SK-N-SH (cell line): ENCODE measurements around the gene DLG1. TPM values are rescaled to one million over a fixed set of nuclear protein-coding genes. Genes with fewer than 3 reads are reported as not detected.

Source experiments
- CTCF ChIA-PET: fragments of 300-600, 350-600 bp; formaldehyde crosslinking; extraction: SDS; loops from one replicate; lab custom pipeline; 2021; lab: Yijun Ruan, JAX
- POLR2A ChIA-PET: fragments of 350-600 bp; sonication (Branson Sonifier 250); formaldehyde crosslinking; extraction: SDS; loops from one replicate; lab custom pipeline; 2020; ENCODE audit warnings: antibody characterized with exemption, inconsistent platforms; lab: Yijun Ruan, JAX
- DNase-seq: peaks from one replicate; pipeline ENCODE4 v3.0.0; 2012
- H2AFZ ChIP-seq: fragments of 200-600 bp; sonication (generic); 2 replicates; pipeline ENCODE4 v1.8.1; 2016; ENCODE audit warnings: antibody characterized with exemption, mild to moderate bottlenecking, low read depth
- H3F3A ChIP-seq: fragments of 200-600 bp; sonication (generic); replicated peaks from 2 replicates; pipeline ENCODE3; 2016; ENCODE audit warnings: antibody characterized with exemption, mild to moderate bottlenecking; ENCODE audit not compliant: insufficient read depth
- H3K27ac ChIP-seq, 2 experiments: fragments of 200-500 bp in 1 of 2; fragments of 200-600 bp in 1 of 2; sonication (Bioruptor generic) in 1 of 2; sonication (generic), shearing (Covaris generic) in 1 of 2; 2 replicates each; pipeline versions ENCODE4 v1.5.1 to v1.6.1; 2014 to 2016; ENCODE audit warnings: low read depth in 2 of 2, inconsistent platforms in 1 of 2, low read length in 1 of 2, mild to moderate bottlenecking in 1 of 2, mixed read lengths in 1 of 2
- H3K27me3 ChIP-seq: fragments of 200-600 bp; sonication (generic), shearing (Covaris generic); 2 replicates; pipeline ENCODE4 v1.6.1; 2016; ENCODE audit warnings: mixed run types; ENCODE audit not compliant: insufficient read depth
- H3K36me3 ChIP-seq, 2 experiments: fragments of 200-500 bp in 1 of 2; fragments of 200-600 bp in 1 of 2; sonication (Bioruptor generic) in 1 of 2; sonication (generic) in 1 of 2; replicated peaks in 1 of 2; 2 replicates each; pipeline versions ENCODE3 to v1.5.1; 2014 to 2016; ENCODE audit warnings: low read length in 1 of 2, mild to moderate bottlenecking in 1 of 2; ENCODE audit not compliant: insufficient read depth in 2 of 2, control insufficient read depth in 1 of 2
- H3K4me1 ChIP-seq, 2 experiments: fragments of 200-500 bp in 1 of 2; fragments of 200-600 bp in 1 of 2; sonication (Bioruptor generic) in 1 of 2; sonication (generic), shearing (Covaris generic) in 1 of 2; 2 replicates each; pipeline versions ENCODE4 v1.5.1 to v1.6.1; 2014 to 2016; ENCODE audit warnings: low read depth in 1 of 2, low read length in 1 of 2, mixed run types in 1 of 2; ENCODE audit not compliant: insufficient read depth in 2 of 2, control insufficient read depth in 1 of 2
- H3K4me2 ChIP-seq: fragments of 200-600 bp; sonication (generic), shearing (Covaris generic); 2 replicates; pipeline ENCODE4 v1.6.1; 2017; ENCODE audit warnings: mixed run types
- H3K4me3 ChIP-seq, 2 experiments: fragments of 200-500 bp in 1 of 2; fragments of 200-600 bp in 1 of 2; sonication (Bioruptor generic) in 1 of 2; sonication (generic), shearing (Covaris generic) in 1 of 2; 2 replicates each; pipeline versions ENCODE4 v1.5.1 to v1.8.1; 2014 to 2016; ENCODE audit warnings: low read depth in 2 of 2, inconsistent platforms in 1 of 2, low read length in 1 of 2, mild to moderate bottlenecking in 1 of 2, mixed read lengths in 1 of 2, moderate library complexity in 1 of 2
- H3K79me2 ChIP-seq: fragments of 200-600 bp; sonication (generic); 2 replicates; pipeline ENCODE4 v1.8.1; 2017; ENCODE audit warnings: mild to moderate bottlenecking; ENCODE audit not compliant: insufficient read depth
- H3K9ac ChIP-seq: fragments of 200-600 bp; sonication (generic); 2 replicates; pipeline ENCODE4 v1.6.1; 2017; ENCODE audit warnings: mixed run types
- H3K9me2 ChIP-seq: fragments of 200-600 bp; sonication (generic); 2 replicates; pipeline ENCODE4 v1.6.1; 2017; ENCODE audit warnings: mixed run types
- H3K9me3 ChIP-seq: fragments of 200-600 bp; sonication (generic); 2 replicates; pipeline ENCODE4 v1.6.1; 2017; ENCODE audit warnings: mixed run types, mild to moderate bottlenecking, moderate library complexity
- H4K20me1 ChIP-seq: fragments of 200-600 bp; sonication (generic); 2 replicates; pipeline ENCODE4 v1.6.1; 2017; ENCODE audit warnings: mild to moderate bottlenecking, mixed run types; ENCODE audit not compliant: insufficient read depth
- ELF1 ChIP-seq: IDR thresholded peaks from 2 replicates; pipeline ENCODE4 v1.4.0; 2012
- GABPA ChIP-seq: IDR thresholded peaks from 2 replicates; pipeline ENCODE4 v1.4.0; 2012; ENCODE audit warnings: low read depth, mild to moderate bottlenecking
- IRF3 ChIP-seq: fragments of 150-350 bp; IDR thresholded peaks from 2 replicates; pipeline ENCODE4 v1.6.1; 2016; ENCODE audit warnings: mild to moderate bottlenecking, low read depth, low read length
- JUND ChIP-seq: IDR thresholded peaks from 2 replicates; pipeline ENCODE4 v1.4.0; 2012
- MEF2A ChIP-seq: IDR thresholded peaks from 2 replicates; pipeline ENCODE4 v1.4.0; 2012; ENCODE audit warnings: low read depth, borderline replicate concordance
- MXI1 ChIP-seq: IDR thresholded peaks from 2 replicates; pipeline ENCODE4 v1.6.1; 2012; ENCODE audit warnings: mild to moderate bottlenecking, low read depth, low read length, improper control_type of control experiment
- NFIC ChIP-seq: IDR thresholded peaks from 2 replicates; pipeline ENCODE4 v1.4.0; 2012; ENCODE audit warnings: borderline replicate concordance
- POLR2AphosphoS5 ChIP-seq: IDR thresholded peaks from 2 replicates; pipeline ENCODE4 v1.6.1; 2012; ENCODE audit warnings: low read depth, low read length
- RAD21 ChIP-seq: IDR thresholded peaks from 2 replicates; pipeline ENCODE4 v1.6.1; 2012; ENCODE audit warnings: mild to moderate bottlenecking, low read length
- RXRA ChIP-seq: IDR thresholded peaks from 2 replicates; pipeline ENCODE4 v1.4.0; 2012; ENCODE audit warnings: low read depth, mild to moderate bottlenecking, borderline replicate concordance
- SIN3A ChIP-seq: IDR thresholded peaks from 2 replicates; pipeline ENCODE4 v1.6.1; 2012; ENCODE audit warnings: low read depth, mild to moderate bottlenecking, low read length, moderate library complexity, borderline replicate concordance
- TAF1 ChIP-seq: IDR thresholded peaks from 2 replicates; pipeline ENCODE4 v1.6.1; 2012; ENCODE audit warnings: low read depth, mild to moderate bottlenecking, low read length, moderate library complexity, borderline replicate concordance
- TCF12 ChIP-seq: IDR thresholded peaks from 2 replicates; pipeline ENCODE4 v1.4.0; 2012
- TEAD4 ChIP-seq: IDR thresholded peaks from 2 replicates; pipeline ENCODE4 v1.4.0; 2012; ENCODE audit warnings: mild to moderate bottlenecking, borderline replicate concordance; ENCODE audit not compliant: insufficient read depth
- USF1 ChIP-seq: IDR thresholded peaks from 2 replicates; pipeline ENCODE4 v1.4.0; 2012; ENCODE audit warnings: low read depth, borderline replicate concordance
- YY1 ChIP-seq: IDR thresholded peaks from 2 replicates; pipeline ENCODE4 v1.4.0; 2012; ENCODE audit warnings: low read depth, mild to moderate bottlenecking
- ZBTB33 ChIP-seq: IDR thresholded peaks from 2 replicates; pipeline ENCODE4 v1.4.0; 2012; ENCODE audit warnings: low read depth, borderline replicate concordance
- WGBS: methylation state at CpG from one replicate; pipeline ENCODE4 v1.1.6; 2017; ENCODE audit warnings: low lambda C conversion rate; 5-methylcytosine and 5-hydroxymethylcytosine counted together
- polyA plus RNA-seq, 3 experiments: library from polyadenylated mRNA; depleted of rRNA; stranded (reverse); fragments of >200 nt; gene quantifications; 2 replicates each; pipeline ENCODE4 v1.2.3, GENCODE V29; 2012
- TF ChIP-seq, protein P1 (sequence below): IDR thresholded peaks from 2 replicates; pipeline ENCODE4; 2012
- TF ChIP-seq, protein P2 (sequence below): fragments of 150-350 bp; IDR thresholded peaks from 2 replicates; pipeline ENCODE4 v1.6.1; 2017; ENCODE audit warnings: antibody characterized with exemption, low read length, low read depth, borderline replicate concordance
- TF ChIP-seq, protein P3 (sequence below): fragments of 200-600 bp; sonication (generic); IDR thresholded peaks from 2 replicates; pipeline ENCODE4 v1.6.1; 2017; ENCODE audit warnings: antibody characterized with exemption, mild to moderate bottlenecking, moderate library complexity

Gene DLG1
- polyA plus RNA-seq, 1 of the 3 experiments (the other 2 are of a cell fraction), result 16.5 TPM

DNA sequence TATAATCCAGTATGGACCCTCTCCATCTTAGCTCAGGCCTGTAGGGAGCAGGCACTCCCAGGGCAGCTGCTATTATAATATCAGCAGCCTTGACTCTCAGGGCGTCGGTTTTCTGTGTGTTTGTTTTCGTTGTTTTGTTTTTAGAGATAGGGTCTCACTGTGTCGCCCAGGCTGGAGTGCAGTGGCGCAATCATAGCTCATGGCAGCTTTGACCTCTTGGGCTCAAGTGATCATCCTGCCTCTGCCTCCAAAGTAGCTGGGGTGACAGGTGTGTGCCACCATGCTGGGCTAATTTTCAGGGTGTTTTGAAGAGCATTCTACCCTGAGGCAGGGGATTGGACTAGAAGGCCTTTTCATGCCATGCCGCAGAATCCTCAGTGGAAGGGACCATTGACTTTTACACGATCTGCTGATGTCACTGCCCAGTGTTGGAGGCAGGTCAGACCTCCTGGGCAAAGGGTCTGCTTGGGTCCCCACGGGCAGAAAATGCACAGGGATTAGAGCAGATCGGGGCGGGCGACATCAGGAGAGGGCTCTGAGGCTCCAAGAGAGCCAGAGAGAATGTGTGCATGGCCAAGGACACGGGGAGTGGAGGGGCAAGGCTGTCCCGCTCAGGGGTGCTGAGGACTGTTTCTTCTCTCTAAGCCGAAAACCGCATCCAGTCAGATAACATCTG lies 276.5 kb downstream of the DLG1 start:
- peaks cover 0 to 11% of the 10 kb centered on the region in 2 experiments; a peak in 1 of 4 replicates for H3K4me1 ChIP-seq
- TF ChIP-seq, protein P1, sequence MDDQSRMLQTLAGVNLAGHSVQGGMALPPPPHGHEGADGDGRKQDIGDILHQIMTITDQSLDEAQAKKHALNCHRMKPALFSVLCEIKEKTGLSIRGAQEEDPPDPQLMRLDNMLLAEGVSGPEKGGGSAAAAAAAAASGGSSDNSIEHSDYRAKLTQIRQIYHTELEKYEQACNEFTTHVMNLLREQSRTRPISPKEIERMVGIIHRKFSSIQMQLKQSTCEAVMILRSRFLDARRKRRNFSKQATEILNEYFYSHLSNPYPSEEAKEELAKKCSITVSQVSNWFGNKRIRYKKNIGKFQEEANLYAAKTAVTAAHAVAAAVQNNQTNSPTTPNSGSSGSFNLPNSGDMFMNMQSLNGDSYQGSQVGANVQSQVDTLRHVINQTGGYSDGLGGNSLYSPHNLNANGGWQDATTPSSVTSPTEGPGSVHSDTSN, result no peak
- TF ChIP-seq TCF12, result no peak
- no peak for TF ChIP-seq JUND
- TF ChIP-seq USF1, result no peak
- TF ChIP-seq NFIC, result no peak
- no peak for TF ChIP-seq SIN3A
- no peak for TF ChIP-seq ELF1
- TF ChIP-seq, all 33 proteins: peak for 0
- Histone ChIP-seq H3K27me3 (no peaks in the 10 kb centered on the region), H3K4me2 (no peak overlapping the region), H4K20me1 (no peaks in the 10 kb centered on the region), H3K9ac (no peak overlapping the region), H3K9me3 (no peaks in the 10 kb centered on the region), H2AFZ (no peak overlapping the region), H3K4me3 (no peak overlapping the region), H3K9me2 (no peaks in the 10 kb centered on the region), H3F3A (peaks cover 2% of the 10 kb centered on the region), H3K36me3 (no peaks in the 10 kb centered on the region), H3K27ac (no peak overlapping the region), H3K79me2 (no peaks in the 10 kb centered on the region)
- POLR2A ChIA-PET, result no interaction called here
- DNase-seq, result peak; percentile 12
- 96% methylated on average over 14 of the region's 15 CpGs for WGBS
- CTCF ChIA-PET, result interaction anchor here (0.8 to 11.0 kb wide), 3 partner anchors 7 to 165 kb away, joined by 3 to 81 read pairs (median 13); partner anchors contain the start of gene MELTF

GRCh38 chr3:197021231-197021630 lies 277.2 kb downstream of the DLG1 start:
- H2AFZ ChIP-seq, result no peak overlapping the region
- ChIA-PET CTCF (interaction anchor here (0.8 to 11.0 kb wide), 3 partner anchors 8 to 166 kb away, joined by 3 to 81 read pairs (median 13); partner anchors contain the start of gene MELTF), POLR2A (no interaction called here)
- H3K4me2 ChIP-seq, result no peak overlapping the region
- peaks cover 0 to 9% of the 10 kb centered on the region in 2 experiments; a peak in 1 of 4 replicates for H3K4me1 ChIP-seq
- H3K79me2 ChIP-seq, result no peaks in the 10 kb centered on the region
- H3K27me3 ChIP-seq, result no peaks in the 10 kb centered on the region
- H4K20me1 ChIP-seq, result no peaks in the 10 kb centered on the region
- H3K9ac ChIP-seq, result no peak overlapping the region
- TF ChIP-seq, protein P2, sequence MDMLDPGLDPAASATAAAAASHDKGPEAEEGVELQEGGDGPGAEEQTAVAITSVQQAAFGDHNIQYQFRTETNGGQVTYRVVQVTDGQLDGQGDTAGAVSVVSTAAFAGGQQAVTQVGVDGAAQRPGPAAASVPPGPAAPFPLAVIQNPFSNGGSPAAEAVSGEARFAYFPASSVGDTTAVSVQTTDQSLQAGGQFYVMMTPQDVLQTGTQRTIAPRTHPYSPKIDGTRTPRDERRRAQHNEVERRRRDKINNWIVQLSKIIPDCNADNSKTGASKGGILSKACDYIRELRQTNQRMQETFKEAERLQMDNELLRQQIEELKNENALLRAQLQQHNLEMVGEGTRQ, result no peak
- TF ChIP-seq IRF3 (no peak), MXI1 (no peak), RAD21 (no peak), MEF2A (no peak), GABPA (no peak), YY1 (no peak), TEAD4 (no peak), SIN3A (no peak), TCF12 (no peak), TAF1 (no peak), POLR2AphosphoS5 (no peak), ZBTB33 (no peak), RXRA (no peak)
- TF ChIP-seq, protein P3, sequence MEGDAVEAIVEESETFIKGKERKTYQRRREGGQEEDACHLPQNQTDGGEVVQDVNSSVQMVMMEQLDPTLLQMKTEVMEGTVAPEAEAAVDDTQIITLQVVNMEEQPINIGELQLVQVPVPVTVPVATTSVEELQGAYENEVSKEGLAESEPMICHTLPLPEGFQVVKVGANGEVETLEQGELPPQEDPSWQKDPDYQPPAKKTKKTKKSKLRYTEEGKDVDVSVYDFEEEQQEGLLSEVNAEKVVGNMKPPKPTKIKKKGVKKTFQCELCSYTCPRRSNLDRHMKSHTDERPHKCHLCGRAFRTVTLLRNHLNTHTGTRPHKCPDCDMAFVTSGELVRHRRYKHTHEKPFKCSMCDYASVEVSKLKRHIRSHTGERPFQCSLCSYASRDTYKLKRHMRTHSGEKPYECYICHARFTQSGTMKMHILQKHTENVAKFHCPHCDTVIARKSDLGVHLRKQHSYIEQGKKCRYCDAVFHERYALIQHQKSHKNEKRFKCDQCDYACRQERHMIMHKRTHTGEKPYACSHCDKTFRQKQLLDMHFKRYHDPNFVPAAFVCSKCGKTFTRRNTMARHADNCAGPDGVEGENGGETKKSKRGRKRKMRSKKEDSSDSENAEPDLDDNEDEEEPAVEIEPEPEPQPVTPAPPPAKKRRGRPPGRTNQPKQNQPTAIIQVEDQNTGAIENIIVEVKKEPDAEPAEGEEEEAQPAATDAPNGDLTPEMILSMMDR, result no peak
- WGBS, result 67% methylated on average over 1 of the region's 10 CpGs
- DNase-seq, result no peak
- no peaks in the 10 kb centered on the region for H3K9me2 ChIP-seq
- no peak overlapping the region for H3K4me3 ChIP-seq
- no peak overlapping the region for H3K27ac ChIP-seq
- peaks cover 2% of the 10 kb centered on the region for H3F3A ChIP-seq
- H3K9me3 ChIP-seq, result no peaks in the 10 kb centered on the region
- no peaks in the 10 kb centered on the region for H3K36me3 ChIP-seq
